Mucosa of stomach (tissue), 1 donor: ENCODE data around the gene NRAS.

Experiments
- H3K27me3 ChIP-seq: one replicate; pipeline ENCODE4 v1.7.0; 2013; ENCODE audit warnings: mild to moderate bottlenecking, low read length; ENCODE audit not compliant: control insufficient read depth, insufficient read depth
- H3K36me3 ChIP-seq: one replicate; pipeline ENCODE4 v1.7.0; 2013; ENCODE audit warnings: low read length; ENCODE audit not compliant: control insufficient read depth, insufficient read depth
- H3K4me1 ChIP-seq: one replicate; pipeline ENCODE4 v1.7.0; 2013; ENCODE audit warnings: mild to moderate bottlenecking, low read length; ENCODE audit not compliant: control insufficient read depth, insufficient read depth
- H3K4me3 ChIP-seq: one replicate; pipeline ENCODE4 v1.7.0; 2013; ENCODE audit warnings: low read length
- H3K9ac ChIP-seq: one replicate; pipeline ENCODE4 v1.7.0; 2013; ENCODE audit warnings: mild to moderate bottlenecking, low read length, moderate library complexity
- H3K9me3 ChIP-seq: one replicate; pipeline ENCODE4 v1.7.0; 2013; ENCODE audit warnings: mild to moderate bottlenecking, low read length, moderate library complexity; ENCODE audit not compliant: control insufficient read depth
- donor health status: Pancreatic carcinoma.

NRAS gene

GRCh38 chr1:114695430-114696058 is 21.0 kb downstream of the NRAS start, which contains the start of gene AMPD1:
AMPD1 (minus strand) TSS chr1:114695546; CDS start chr1:114695471, 75 bp downstream.
- no peaks in the 10 kb centered on the region for H3K4me1 ChIP-seq
- no peaks in the 10 kb centered on the region for H3K36me3 ChIP-seq
- H3K9ac ChIP-seq = no peak within 1 kb of the TSS
- H3K4me3 ChIP-seq = no peak within 1 kb of the TSS
- H3K27me3 ChIP-seq = no peaks in the 10 kb centered on the region
- H3K9me3 ChIP-seq = no peaks in the 10 kb centered on the region

GRCh38 chr1:114694540-114695310 is 21.8 kb downstream of the NRAS start:
- Histone ChIP-seq H3K9me3 (no peaks in the 10 kb centered on the region), H3K9ac (no peak overlapping the region), H3K36me3 (no peaks in the 10 kb centered on the region), H3K4me1 (no peaks in the 10 kb centered on the region), H3K4me3 (no peak overlapping the region), H3K27me3 (no peaks in the 10 kb centered on the region)

GRCh38 chr1:114692947-114693346 is 23.6 kb downstream of the NRAS start:
- Histone ChIP-seq H3K9ac (no peak overlapping the region), H3K4me1 (no peaks in the 10 kb centered on the region), H3K27me3 (no peaks in the 10 kb centered on the region), H3K4me3 (no peak overlapping the region), H3K9me3 (no peaks in the 10 kb centered on the region), H3K36me3 (no peaks in the 10 kb centered on the region)

DNA sequence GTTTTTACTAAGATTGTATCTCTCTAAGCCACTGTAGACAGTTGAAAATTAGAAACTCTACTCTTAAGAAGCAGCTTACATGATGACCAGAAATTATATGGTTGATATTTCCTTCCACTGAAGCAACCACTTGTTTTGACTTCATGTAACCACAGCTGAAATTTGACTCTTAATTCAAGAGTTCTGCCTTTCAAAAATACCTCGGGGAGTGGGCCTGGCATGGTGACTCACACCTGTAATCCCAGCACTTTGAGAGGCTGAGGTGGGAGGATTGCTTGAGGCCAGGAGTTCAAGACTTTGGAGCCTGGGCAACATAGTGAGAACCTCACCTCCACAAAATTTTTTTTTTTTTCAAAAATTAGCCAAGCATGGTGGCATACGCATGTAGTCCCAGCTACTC is 25.5 kb downstream of the NRAS start:
- no peak overlapping the region for H3K9ac ChIP-seq
- H3K4me3 ChIP-seq = no peak overlapping the region
- H3K36me3 ChIP-seq = no peaks in the 10 kb centered on the region
- no peaks in the 10 kb centered on the region for H3K27me3 ChIP-seq
- H3K9me3 ChIP-seq = no peaks in the 10 kb centered on the region
- H3K4me1 ChIP-seq = no peaks in the 10 kb centered on the region

GRCh38 chr1:114690148-114690547 is 26.4 kb downstream of the NRAS start:
- Histone ChIP-seq H3K27me3 (no peaks in the 10 kb centered on the region), H3K36me3 (no peaks in the 10 kb centered on the region), H3K9me3 (no peaks in the 10 kb centered on the region), H3K4me3 (no peak overlapping the region), H3K4me1 (no peaks in the 10 kb centered on the region), H3K9ac (no peak overlapping the region)

GRCh38 chr1:114688526-114688925 is 28.0 kb downstream of the NRAS start:
- no peaks in the 10 kb centered on the region for H3K36me3 ChIP-seq
- H3K27me3 ChIP-seq = no peaks in the 10 kb centered on the region
- H3K4me1 ChIP-seq = no peaks in the 10 kb centered on the region
- no peaks in the 10 kb centered on the region for H3K9me3 ChIP-seq
- H3K4me3 ChIP-seq = no peak overlapping the region
- H3K9ac ChIP-seq = no peak overlapping the region

DNA sequence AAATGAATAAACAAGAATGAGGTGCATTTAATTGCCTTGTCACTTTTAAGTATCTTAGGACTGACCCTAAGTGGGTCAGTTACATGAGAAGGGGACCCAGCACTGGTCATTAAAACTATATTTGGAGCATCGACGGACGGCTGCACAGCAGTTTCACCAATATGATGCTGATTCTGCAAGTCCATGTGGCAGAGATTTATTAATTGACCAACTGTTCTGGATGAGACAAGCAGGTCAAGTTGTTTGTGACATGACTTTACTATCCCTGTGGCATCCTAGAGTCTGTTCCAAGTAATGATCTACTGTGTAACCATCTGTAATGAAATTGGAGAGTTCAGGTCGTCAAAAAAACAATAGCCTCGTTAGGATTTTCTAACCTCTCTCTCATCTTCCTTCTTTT is 30.7 kb downstream of the NRAS start:
- Histone ChIP-seq H3K9me3 (no peaks in the 10 kb centered on the region), H3K4me1 (no peaks in the 10 kb centered on the region), H3K4me3 (no peak overlapping the region), H3K9ac (no peak overlapping the region), H3K36me3 (no peaks in the 10 kb centered on the region), H3K27me3 (no peaks in the 10 kb centered on the region)

DNA sequence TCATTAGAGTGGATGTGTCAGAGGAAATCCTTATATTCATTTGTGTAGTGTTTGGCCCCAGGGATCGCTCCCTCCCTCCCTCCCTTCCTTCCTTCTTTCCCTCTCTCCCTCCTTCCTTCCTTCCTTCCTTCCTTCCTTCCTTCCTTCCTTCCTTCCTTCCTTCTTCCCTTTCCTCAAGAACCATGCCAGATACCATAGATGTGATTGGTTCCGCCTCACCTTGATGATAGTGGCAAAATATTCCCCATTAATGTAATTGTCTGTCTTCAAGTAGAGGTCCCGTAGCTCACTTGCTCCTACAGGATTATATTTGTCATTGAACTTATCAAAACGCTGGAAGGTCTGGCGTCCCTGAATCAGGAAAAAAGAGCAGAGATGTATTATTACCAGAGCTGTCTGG is 38.9 kb downstream of the NRAS start:
- no peaks in the 10 kb centered on the region for H3K36me3 ChIP-seq
- H3K4me3 ChIP-seq = no peak overlapping the region
- no peaks in the 10 kb centered on the region for H3K4me1 ChIP-seq
- H3K27me3 ChIP-seq = no peaks in the 10 kb centered on the region
- H3K9me3 ChIP-seq = no peaks in the 10 kb centered on the region
- H3K9ac ChIP-seq = no peak overlapping the region

GRCh38 chr1:114676115-114676514 is 40.5 kb downstream of the NRAS start:
- Histone ChIP-seq H3K4me1 (no peaks in the 10 kb centered on the region), H3K27me3 (no peaks in the 10 kb centered on the region), H3K9me3 (no peaks in the 10 kb centered on the region), H3K36me3 (no peaks in the 10 kb centered on the region), H3K9ac (no peak overlapping the region), H3K4me3 (no peak overlapping the region)

DNA sequence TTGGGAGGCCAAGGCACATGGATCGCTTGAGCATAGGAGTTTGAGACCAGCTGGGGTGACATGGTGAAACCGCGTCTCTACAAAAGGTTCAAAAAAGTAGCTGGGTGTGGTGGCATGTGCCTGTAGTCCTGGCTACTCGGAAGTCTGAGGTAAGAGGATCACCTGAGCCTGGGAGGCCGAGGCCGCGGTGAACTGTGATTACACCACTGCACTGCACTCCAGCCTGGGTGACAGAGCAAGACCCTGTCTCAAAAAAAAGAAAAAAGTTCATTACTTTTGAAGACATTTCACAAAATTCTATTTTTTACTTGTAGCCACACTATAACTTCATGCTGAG is 44.7 kb downstream of the NRAS start:
- Histone ChIP-seq H3K36me3 (no peaks in the 10 kb centered on the region), H3K9me3 (no peaks in the 10 kb centered on the region), H3K27me3 (no peaks in the 10 kb centered on the region), H3K9ac (no peak overlapping the region), H3K4me1 (no peaks in the 10 kb centered on the region), H3K4me3 (no peak overlapping the region)

DNA sequence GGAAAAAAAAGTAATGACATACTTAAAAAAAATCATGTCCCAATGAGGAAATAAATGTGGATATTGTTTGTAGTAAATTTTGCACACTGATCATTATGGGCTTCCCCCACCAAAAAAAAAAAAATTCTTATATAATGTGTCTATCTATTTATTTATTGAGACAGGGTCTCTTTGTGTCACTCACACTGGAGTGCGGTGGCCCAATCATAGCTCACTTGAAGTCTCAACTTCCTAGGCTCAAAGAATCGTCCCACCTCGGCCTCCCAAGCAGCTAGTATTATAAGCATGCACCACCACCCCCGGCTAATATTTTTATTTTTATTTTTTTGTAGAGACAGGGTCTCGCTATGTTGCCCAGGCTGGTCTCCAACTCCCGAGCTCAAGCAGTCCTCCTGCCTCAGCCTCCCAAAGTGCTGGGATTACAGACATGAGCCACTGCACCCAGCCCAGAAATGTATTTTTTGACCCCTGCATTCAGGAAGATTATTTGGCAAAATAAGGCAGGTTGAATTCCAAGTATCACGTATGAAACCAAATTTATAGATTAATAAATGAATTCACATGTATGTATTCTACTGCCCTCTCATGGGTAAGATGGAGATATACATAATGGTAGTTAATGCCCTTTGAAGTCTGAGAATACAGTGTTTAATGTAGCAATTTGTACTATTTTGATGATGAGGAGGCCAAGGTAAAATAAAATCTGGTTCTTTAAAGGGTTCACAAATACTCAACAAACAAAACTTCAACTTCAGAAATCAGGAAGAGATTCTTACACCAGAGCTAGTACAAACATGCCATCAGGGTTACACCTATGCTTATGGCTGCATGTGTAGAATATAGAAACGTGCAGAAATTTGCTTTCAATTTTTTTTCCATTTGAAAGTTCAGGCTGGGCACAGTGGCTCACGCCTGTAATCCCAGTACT is 45.3 kb downstream of the NRAS start:
- Histone ChIP-seq H3K4me3 (no peak overlapping the region), H3K9ac (no peak overlapping the region), H3K9me3 (no peaks in the 10 kb centered on the region), H3K27me3 (no peaks in the 10 kb centered on the region), H3K4me1 (no peaks in the 10 kb centered on the region), H3K36me3 (no peaks in the 10 kb centered on the region)
